CD4-positive, alpha-beta T cell (primary cell): ENCODE data around the gene NKD1. TPM values are rescaled to one million over a fixed set of nuclear protein-coding genes. Genes with fewer than 3 reads are reported as not detected.
A peak's percentile ranks its signal among the peaks of the same experiment; 100 is the strongest.

ENCODE experiments used
- ATAC-seq: fragments of 200-7000 bp; cut with Tn5 transposase; one replicate; pipeline ENCODE4 v1.10.0; 2022; ENCODE audit warnings: mild to moderate bottlenecking; ENCODE audit not compliant: poor library complexity
- CTCF ChIA-PET: fragments of 350-600 bp; sonication (Branson Sonifier 250); formaldehyde crosslinking; loops from one replicate; lab custom pipeline; 2021; ENCODE audit warnings: antibody characterized with exemption, inconsistent platforms; lab: Charles Lee
- POLR2A ChIA-PET: fragments of 350-600 bp; sonication (Branson Sonifier 250); formaldehyde crosslinking; loops from one replicate; lab custom pipeline; 2021; ENCODE audit warnings: antibody characterized with exemption, inconsistent platforms; lab: Charles Lee
- DNase-seq, 14 experiments: peaks; one replicate each; pipeline ENCODE4 v3.0.0-alpha.2; 2013 to 2020; ENCODE audit warnings: mixed read lengths in 2 of 14
- H3K27ac ChIP-seq, 2 donors: one replicate each; pipeline versions ENCODE4 v1.5.1 to v1.7.0; 2013; ENCODE audit warnings: low read length in 2 of 2, low read depth in 1 of 2, mild to moderate bottlenecking in 1 of 2
- H3K27me3 ChIP-seq, 2 experiments: 1 replicate in 1 of 2; 2 replicates in 1 of 2; pipeline versions ENCODE4 v1.6.1 to v1.7.0; 2013; ENCODE audit warnings: low read length in 2 of 2, control low read depth in 1 of 2, mild to moderate bottlenecking in 1 of 2, moderate library complexity in 1 of 2; ENCODE audit not compliant: insufficient read depth in 2 of 2, control insufficient read depth in 1 of 2
- H3K36me3 ChIP-seq: one replicate; pipeline ENCODE4 v1.6.1; 2013; ENCODE audit warnings: low read length, control low read depth; ENCODE audit not compliant: insufficient read depth
- H3K4me1 ChIP-seq: one replicate; pipeline ENCODE4 v1.6.1; 2013; ENCODE audit warnings: low read length, control low read depth; ENCODE audit not compliant: insufficient read depth
- H3K4me3 ChIP-seq: one replicate; pipeline ENCODE4 v1.5.1; 2013; ENCODE audit warnings: mild to moderate bottlenecking, low read length, moderate library complexity
- H3K9me3 ChIP-seq, 2 experiments: 1 replicate in 1 of 2; 2 replicates in 1 of 2; pipeline versions ENCODE4 v1.6.1 to v1.7.0; 2013; ENCODE audit warnings: low read length in 2 of 2, mild to moderate bottlenecking in 2 of 2, control low read depth in 1 of 2, moderate library complexity in 1 of 2; ENCODE audit not compliant: control insufficient read depth in 1 of 2, insufficient read depth in 1 of 2
- H3K27ac Mint-ChIP-seq: one replicate; pipeline ENCODE4 v1.8.0; 2020; ENCODE audit warnings: mixed read lengths
- H3K27me3 Mint-ChIP-seq: one replicate; pipeline ENCODE4 v1.8.0; 2021; ENCODE audit warnings: mixed read lengths
- H3K36me3 Mint-ChIP-seq: one replicate; pipeline ENCODE4 v1.8.0; 2021; ENCODE audit warnings: low read depth, mixed read lengths
- H3K4me1 Mint-ChIP-seq: one replicate; pipeline ENCODE4 v1.8.0; 2021; ENCODE audit warnings: low read depth, mixed read lengths
- H3K4me3 Mint-ChIP-seq: one replicate; pipeline ENCODE4 v1.8.0; 2020; ENCODE audit warnings: mild to moderate bottlenecking, mixed read lengths
- H3K9me3 Mint-ChIP-seq: one replicate; pipeline ENCODE4 v1.8.0; 2020; ENCODE audit warnings: mixed read lengths
- intact Hi-C, 2 experiments: fragments of 100-400 bp; cut with DNase I in 1 of 2; cut with micrococcal nuclease in 1 of 2; formaldehyde crosslinking; loops; one replicate each; pipeline versions ENCODE4 v1.15.1 to v1.9.0; 2023 to 2025; cut with DNase I, micrococcal nuclease
- total RNA-seq, 174 experiments: library from RNA in 2 of 174; stranded (reverse) in 2 of 174; gene quantifications; one replicate each; pipeline ENCODE4 v1.2.3 and lab custom pipeline; 2021 to 2026
- TF ChIP-seq, protein P1 (sequence below): fragments of 200-600 bp; IDR thresholded peaks from one replicate; pipeline ENCODE4 v1.8.0; 2022; ENCODE audit warnings: antibody characterized with exemption, mild to moderate bottlenecking

Gene NKD1
- total RNA-seq, 2 experiments from 2014 or later, result 6.1 to 9.8 TPM

DNA sequence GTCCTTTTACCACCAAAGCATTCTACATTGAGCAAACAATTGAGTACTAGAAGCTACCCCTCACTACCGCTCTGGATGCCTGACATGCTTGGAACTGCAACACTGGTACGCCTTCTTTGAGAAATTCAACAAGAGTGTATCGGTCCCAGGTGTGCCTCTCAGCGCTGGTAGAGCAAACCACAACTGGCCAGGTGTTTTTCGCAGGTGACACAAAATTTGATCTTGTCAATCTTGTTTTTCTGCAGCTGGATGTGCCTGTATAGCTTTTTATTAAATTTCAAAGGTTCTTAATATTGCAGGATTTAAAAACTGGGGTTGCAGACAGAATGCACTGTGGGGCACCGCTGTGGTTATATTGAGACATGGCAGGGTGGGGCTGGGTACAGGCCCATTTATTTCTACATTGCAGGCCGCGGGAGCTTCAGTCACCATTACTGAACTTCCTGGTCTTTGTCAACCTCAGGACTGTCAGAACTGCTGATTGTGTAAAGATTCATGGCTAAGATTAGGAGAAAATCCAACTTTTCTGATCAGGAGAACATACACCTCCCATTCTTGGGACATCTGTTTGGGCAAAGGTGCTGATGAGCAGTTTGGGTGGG lies 137.4 kb downstream of the NKD1 start:
- Mint-ChIP-seq H3K27me3 (no peaks in the 10 kb centered on the region), H3K36me3 (peaks cover 6% of the 10 kb centered on the region), H3K4me3 (peak overlapping the region; percentile 54), H3K27ac (peak overlapping the region; percentile 84), H3K4me1 (peaks cover 56% of the 10 kb centered on the region), H3K9me3 (no peaks in the 10 kb centered on the region)
- Histone ChIP-seq H3K9me3 (no peaks in the 10 kb centered on the region), H3K27me3 (no peaks in the 10 kb centered on the region), H3K4me1 (peaks cover 65% of the 10 kb centered on the region), H3K27ac (peak overlapping the region; percentile 79 to 85), H3K4me3 (no peak overlapping the region), H3K36me3 (no peaks in the 10 kb centered on the region)
- intact Hi-C loops, result loop anchor here in 1 of 2 experiments (2.0 kb wide), 2 partner anchors 13 to 19 kb away; no protein-coding TSS in a partner anchor
- TF ChIP-seq, protein P1, sequence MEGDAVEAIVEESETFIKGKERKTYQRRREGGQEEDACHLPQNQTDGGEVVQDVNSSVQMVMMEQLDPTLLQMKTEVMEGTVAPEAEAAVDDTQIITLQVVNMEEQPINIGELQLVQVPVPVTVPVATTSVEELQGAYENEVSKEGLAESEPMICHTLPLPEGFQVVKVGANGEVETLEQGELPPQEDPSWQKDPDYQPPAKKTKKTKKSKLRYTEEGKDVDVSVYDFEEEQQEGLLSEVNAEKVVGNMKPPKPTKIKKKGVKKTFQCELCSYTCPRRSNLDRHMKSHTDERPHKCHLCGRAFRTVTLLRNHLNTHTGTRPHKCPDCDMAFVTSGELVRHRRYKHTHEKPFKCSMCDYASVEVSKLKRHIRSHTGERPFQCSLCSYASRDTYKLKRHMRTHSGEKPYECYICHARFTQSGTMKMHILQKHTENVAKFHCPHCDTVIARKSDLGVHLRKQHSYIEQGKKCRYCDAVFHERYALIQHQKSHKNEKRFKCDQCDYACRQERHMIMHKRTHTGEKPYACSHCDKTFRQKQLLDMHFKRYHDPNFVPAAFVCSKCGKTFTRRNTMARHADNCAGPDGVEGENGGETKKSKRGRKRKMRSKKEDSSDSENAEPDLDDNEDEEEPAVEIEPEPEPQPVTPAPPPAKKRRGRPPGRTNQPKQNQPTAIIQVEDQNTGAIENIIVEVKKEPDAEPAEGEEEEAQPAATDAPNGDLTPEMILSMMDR, result no peak
- ATAC-seq (no peak), DNase-seq (peak in 4 of 14 experiments; percentile 31 to 58 (median 54))
- CTCF ChIA-PET, result interaction anchor here (0.8 to 5.5 kb wide), 6 partner anchors 10 to 121 kb away, joined by 3 to 45 read pairs (median 4); partner anchors contain the start of gene CYLD
- POLR2A ChIA-PET, result interaction anchor here (0.9 to 13.0 kb wide), 6 partner anchors 9 to 64 kb away, joined by 4 to 174 read pairs (median 12); partner anchors contain the start of gene CYLD

DNA sequence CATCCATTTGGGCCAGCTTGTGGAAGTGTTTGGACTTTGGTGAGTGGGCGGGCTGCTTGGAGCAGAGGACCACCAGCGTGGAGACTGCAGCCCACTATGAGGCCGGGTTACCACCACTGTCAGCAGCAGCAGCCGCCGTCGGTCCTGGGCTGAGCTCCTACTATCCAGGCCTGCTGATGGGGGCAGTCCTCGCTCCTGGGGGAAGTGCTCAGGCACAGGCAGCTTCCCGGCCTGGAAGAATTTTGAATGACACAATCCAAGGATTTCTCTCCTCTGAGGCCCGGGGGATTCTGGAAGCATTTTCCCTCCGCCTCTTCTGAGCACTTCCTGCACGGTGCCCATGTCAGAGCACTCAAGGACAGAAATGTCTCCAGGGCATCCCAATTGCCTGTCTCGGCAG lies 139.9 kb downstream of the NKD1 start:
- Mint-ChIP-seq H3K36me3 (no peaks in the 10 kb centered on the region), H3K4me3 (no peak overlapping the region), H3K4me1 (peaks cover 52% of the 10 kb centered on the region), H3K27me3 (no peaks in the 10 kb centered on the region), H3K27ac (no peak overlapping the region), H3K9me3 (no peaks in the 10 kb centered on the region)
- ChIA-PET CTCF (no interaction called here), POLR2A (interaction anchor here (2.0 kb wide), 1 partner anchor 54 kb away, joined by 7 read pairs; the partner anchor contains the start of gene CYLD)
- Histone ChIP-seq H3K36me3 (no peaks in the 10 kb centered on the region), H3K9me3 (no peaks in the 10 kb centered on the region), H3K27ac (no peak overlapping the region), H3K4me1 (peaks cover 53% of the 10 kb centered on the region), H3K27me3 (no peaks in the 10 kb centered on the region), H3K4me3 (no peak overlapping the region)
- DNase-seq (peak in 1 of 14 experiments; percentile 12), ATAC-seq (no peak)
- intact Hi-C loops, result loop anchor here in 1 of 2 experiments (1.0 to 2.0 kb wide), 2 partner anchors 34 to 49 kb away; no protein-coding TSS in a partner anchor
- TF ChIP-seq, protein P1, result no peak

DNA sequence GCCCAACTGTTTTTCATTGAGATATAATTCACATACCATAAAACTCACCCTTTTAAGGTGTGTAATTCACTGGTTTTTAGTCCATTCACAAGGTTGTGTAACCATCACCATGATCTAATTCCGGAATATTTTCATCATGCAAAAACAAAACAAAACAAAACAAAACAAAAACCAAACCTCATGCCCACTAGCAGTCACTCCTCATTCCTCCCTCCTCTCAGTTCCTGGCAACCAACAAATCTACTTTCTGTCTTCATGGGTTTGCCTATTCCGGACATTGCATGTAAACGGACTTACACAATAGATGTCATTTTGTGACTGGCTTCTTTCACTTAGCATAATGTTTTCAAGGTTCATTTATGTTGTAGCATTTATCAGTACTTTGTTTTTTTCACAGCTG lies 140.7 kb downstream of the NKD1 start:
- Histone ChIP-seq H3K4me3 (no peak overlapping the region), H3K27ac (no peak overlapping the region), H3K4me1 (peaks cover 53% of the 10 kb centered on the region), H3K9me3 (no peaks in the 10 kb centered on the region), H3K36me3 (no peaks in the 10 kb centered on the region), H3K27me3 (no peaks in the 10 kb centered on the region)
- TF ChIP-seq, protein P1, result no peak
- Mint-ChIP-seq H3K9me3 (no peaks in the 10 kb centered on the region), H3K4me1 (peaks cover 47% of the 10 kb centered on the region), H3K27ac (no peak overlapping the region), H3K36me3 (no peaks in the 10 kb centered on the region), H3K27me3 (no peaks in the 10 kb centered on the region), H3K4me3 (no peak overlapping the region)
- DNase-seq (no peak), ATAC-seq (no peak)
- intact Hi-C loops, result loop anchor here in 1 of 2 experiments (1.0 to 2.0 kb wide), 2 partner anchors 33 to 48 kb away; no protein-coding TSS in a partner anchor
- ChIA-PET CTCF (no interaction called here), POLR2A (no interaction called here)
